Breast epithelium (tissue), 4 donors: ENCODE data around the gene HOXB1. TPM values are rescaled to one million over a fixed set of nuclear protein-coding genes. Genes with fewer than 3 reads are reported as not detected.

ENCODE experiments used
- DNase-seq, 2 donors: peaks; one replicate each; pipeline ENCODE4 v3.0.0-alpha.2; 2019; ENCODE audit warnings: low spot score in 2 of 2
- H3K27ac ChIP-seq, 2 donors: fragments of 200-600 bp; sonication (generic) in 1 of 2; one replicate each; pipeline ENCODE4 v1.5.1; 2016 to 2019; ENCODE audit warnings: mild to moderate bottlenecking in 1 of 2
- H3K27me3 ChIP-seq, 2 donors: fragments of 200-600 bp; sonication (generic) in 1 of 2; one replicate each; pipeline versions ENCODE4 v1.5.1 to v1.6.0; 2017 to 2019; ENCODE audit warnings: control low read depth in 1 of 2, mild to moderate bottlenecking in 1 of 2
- H3K36me3 ChIP-seq: fragments of 200-600 bp; one replicate; pipeline ENCODE4 v1.5.1; 2019
- H3K4me1 ChIP-seq, 2 donors: fragments of 200-600 bp; sonication (generic); one replicate each; pipeline ENCODE4 v1.5.1; 2016 to 2019; ENCODE audit warnings: control low read depth in 1 of 2
- H3K4me3 ChIP-seq, 3 donors: fragments of 200-600 bp; sonication (generic); 1 replicate in 2 of 3; 2 replicates in 1 of 3; pipeline ENCODE4 v1.5.1; 2016 to 2019; ENCODE audit warnings: mild to moderate bottlenecking in 3 of 3, moderate library complexity in 2 of 3
- H3K9me3 ChIP-seq, 2 donors: fragments of 200-600 bp; sonication (generic) in 1 of 2; one replicate each; pipeline ENCODE4 v1.5.1; 2016 to 2019; ENCODE audit warnings: control low read depth in 1 of 2
- POLR2A ChIP-seq: fragments of 450-650 bp; IDR thresholded peaks from one replicate; pipeline ENCODE4 v1.6.1; 2016; ENCODE audit warnings: antibody characterized with exemption, mild to moderate bottlenecking, moderate library complexity
- POLR2AphosphoS5 ChIP-seq, 3 donors: sonication (generic); formaldehyde crosslinking; IDR thresholded peaks; one replicate each; pipeline ENCODE4 v1.6.1; 2017; ENCODE audit warnings: antibody characterized with exemption in 3 of 3
- intact Hi-C: fragments of 100-400 bp; cut with DNase I; formaldehyde crosslinking; loops from one replicate; pipeline ENCODE4 v1.15.1; 2023; ENCODE audit warnings: low total_unique reads
- total RNA-seq, 3 donors: library from RNA; depleted of rRNA; stranded (reverse); fragments of >200 nt; gene quantifications; one replicate each; pipeline ENCODE4 v1.1.0, GENCODE V29; 2016
- TF ChIP-seq, protein P1 (sequence below), 3 donors: fragments of 450-650 bp; IDR thresholded peaks; one replicate each; pipeline ENCODE4 v1.5.1; 2016 to 2017; ENCODE audit warnings: antibody characterized with exemption in 3 of 3, mild to moderate bottlenecking in 3 of 3, moderate library complexity in 3 of 3

HOXB1 gene
- total RNA-seq, 3 donors from 2014 or later = not detected

DNA sequence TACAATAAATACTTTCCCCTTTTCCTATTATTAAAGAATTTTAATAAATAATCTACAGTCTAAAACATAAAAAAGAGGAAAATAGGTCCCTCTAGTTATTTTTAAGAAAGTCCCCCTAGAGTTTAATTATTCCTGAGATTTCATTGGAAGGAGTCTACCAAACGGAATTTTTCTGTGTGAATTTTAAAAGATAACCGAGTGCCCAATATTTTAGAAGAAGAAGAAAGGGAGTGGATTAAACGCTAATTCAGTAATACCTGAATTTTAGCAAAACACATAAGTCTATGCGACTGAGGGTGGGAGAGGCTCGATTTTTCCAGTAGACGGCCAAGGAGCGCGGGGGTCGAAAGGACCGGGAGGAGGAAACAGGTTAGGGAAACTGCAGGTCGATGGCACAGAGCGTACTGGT is 11.9 kb upstream of the HOXB1 start:
- Histone ChIP-seq H3K36me3 (no peaks in the 10 kb centered on the region), H3K4me3 (peak overlapping the region; percentile 57 to 95 (median 60)), H3K4me1 (peaks cover 0 to 3% of the 10 kb centered on the region in 2 donors), H3K9me3 (no peaks in the 10 kb centered on the region), H3K27ac (peak overlapping the region; percentile 93 to 97), H3K27me3 (peaks cover 0 to 14% of the 10 kb centered on the region in 2 donors)
- DNase-seq = no peak
- no peak for TF ChIP-seq POLR2AphosphoS5 (IDR thresholded peaks at IDR 0.05)
- TF ChIP-seq, protein P1, sequence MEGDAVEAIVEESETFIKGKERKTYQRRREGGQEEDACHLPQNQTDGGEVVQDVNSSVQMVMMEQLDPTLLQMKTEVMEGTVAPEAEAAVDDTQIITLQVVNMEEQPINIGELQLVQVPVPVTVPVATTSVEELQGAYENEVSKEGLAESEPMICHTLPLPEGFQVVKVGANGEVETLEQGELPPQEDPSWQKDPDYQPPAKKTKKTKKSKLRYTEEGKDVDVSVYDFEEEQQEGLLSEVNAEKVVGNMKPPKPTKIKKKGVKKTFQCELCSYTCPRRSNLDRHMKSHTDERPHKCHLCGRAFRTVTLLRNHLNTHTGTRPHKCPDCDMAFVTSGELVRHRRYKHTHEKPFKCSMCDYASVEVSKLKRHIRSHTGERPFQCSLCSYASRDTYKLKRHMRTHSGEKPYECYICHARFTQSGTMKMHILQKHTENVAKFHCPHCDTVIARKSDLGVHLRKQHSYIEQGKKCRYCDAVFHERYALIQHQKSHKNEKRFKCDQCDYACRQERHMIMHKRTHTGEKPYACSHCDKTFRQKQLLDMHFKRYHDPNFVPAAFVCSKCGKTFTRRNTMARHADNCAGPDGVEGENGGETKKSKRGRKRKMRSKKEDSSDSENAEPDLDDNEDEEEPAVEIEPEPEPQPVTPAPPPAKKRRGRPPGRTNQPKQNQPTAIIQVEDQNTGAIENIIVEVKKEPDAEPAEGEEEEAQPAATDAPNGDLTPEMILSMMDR (IDR thresholded peaks at IDR 0.05) = no peak
- no peak for TF ChIP-seq POLR2A
- intact Hi-C loops = loop anchor here (5.0 kb wide), 1 partner anchor 35 kb away; the partner anchor contains the start of gene HOXB4

DNA sequence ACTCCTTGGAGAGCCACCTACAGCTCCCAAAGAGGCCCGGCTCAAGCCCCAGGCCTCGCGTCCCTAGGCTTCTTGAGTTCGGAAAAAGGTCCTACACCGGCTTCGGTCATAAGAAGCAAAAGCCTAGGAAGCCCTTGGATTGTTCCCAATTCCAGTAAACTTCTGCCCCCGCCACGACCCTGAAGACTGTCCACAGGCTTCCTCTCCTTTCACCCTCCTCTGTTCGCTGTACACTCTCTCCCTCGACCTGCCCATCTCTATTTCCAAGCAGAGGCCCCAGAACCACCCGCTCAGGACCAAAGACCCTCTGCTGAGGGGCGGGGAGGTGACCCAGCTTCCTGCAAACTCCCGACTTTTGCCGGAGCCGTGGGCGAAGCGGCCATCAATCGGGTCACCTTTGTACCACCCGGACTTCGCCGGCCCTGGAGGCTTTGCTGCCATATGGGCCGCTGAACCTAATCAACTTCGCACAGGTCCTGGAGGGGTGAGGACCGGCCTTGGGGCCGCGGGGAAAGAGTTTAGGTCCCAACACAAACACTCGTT is 11.4 kb upstream of the HOXB1 start:
- H3K27ac ChIP-seq = peak overlapping the region; percentile 89 to 93
- H3K27me3 ChIP-seq = peaks cover 0 to 14% of the 10 kb centered on the region in 2 donors
- peaks cover 0 to 3% of the 10 kb centered on the region in 2 donors for H3K4me1 ChIP-seq
- intact Hi-C loops = loop anchor here (5.0 kb wide), 1 partner anchor 35 kb away; the partner anchor contains the start of gene HOXB4
- DNase-seq = no peak
- peak overlapping the region; percentile 57 to 95 (median 60) for H3K4me3 ChIP-seq
- no peak for TF ChIP-seq POLR2AphosphoS5 (IDR thresholded peaks at IDR 0.05)
- TF ChIP-seq POLR2A = no peak
- TF ChIP-seq, protein P1 (IDR thresholded peaks at IDR 0.05) = no peak
- H3K9me3 ChIP-seq = no peaks in the 10 kb centered on the region
- H3K36me3 ChIP-seq = no peaks in the 10 kb centered on the region

DNA sequence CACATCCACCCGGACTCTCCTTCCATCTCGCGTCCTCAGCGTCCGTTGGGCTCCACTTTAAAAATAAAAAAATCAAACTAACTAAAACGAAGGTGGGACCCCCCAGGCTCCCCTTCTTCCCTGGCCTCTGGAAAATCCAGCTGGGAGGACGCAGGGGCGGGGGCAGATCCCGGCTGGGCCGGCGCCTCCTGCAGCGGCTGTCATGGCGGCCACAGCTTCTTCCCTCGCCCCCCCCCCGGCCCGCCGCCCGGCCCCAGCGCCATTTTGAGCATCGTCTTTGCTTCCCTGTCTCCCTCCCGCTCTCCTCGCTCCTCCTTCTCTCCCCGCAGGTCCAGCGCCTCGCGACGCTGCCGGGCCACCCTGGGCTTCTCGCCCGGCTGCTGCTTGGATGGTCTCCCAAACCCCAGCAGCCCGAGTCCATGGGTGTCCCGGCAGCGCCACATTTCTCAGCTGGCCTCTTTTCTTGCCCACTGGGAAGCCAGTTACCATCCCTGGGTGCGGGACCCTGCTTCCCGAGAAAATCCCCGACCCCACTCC is 10.8 kb upstream of the HOXB1 start:
- intact Hi-C loops = loop anchor here (1.0 to 5.0 kb wide), 2 partner anchors 35 to 36 kb away; partner anchors contain the start of gene HOXB4
- peak in 1 of 2 donors; percentile 79 for DNase-seq
- Histone ChIP-seq H3K36me3 (no peaks in the 10 kb centered on the region), H3K4me1 (peaks cover 0 to 3% of the 10 kb centered on the region in 2 donors), H3K27ac (peak overlapping the region; percentile 89 to 93), H3K9me3 (no peaks in the 10 kb centered on the region), H3K27me3 (peaks cover 0 to 14% of the 10 kb centered on the region in 2 donors), H3K4me3 (peak overlapping the region; percentile 57 to 95 (median 60))
- peak; percentile 26 to 46 (median 30) for TF ChIP-seq POLR2AphosphoS5 (IDR thresholded peaks at IDR 0.05)
- TF ChIP-seq, protein P1 (IDR thresholded peaks at IDR 0.05) = no peak
- TF ChIP-seq POLR2A = no peak

DNA sequence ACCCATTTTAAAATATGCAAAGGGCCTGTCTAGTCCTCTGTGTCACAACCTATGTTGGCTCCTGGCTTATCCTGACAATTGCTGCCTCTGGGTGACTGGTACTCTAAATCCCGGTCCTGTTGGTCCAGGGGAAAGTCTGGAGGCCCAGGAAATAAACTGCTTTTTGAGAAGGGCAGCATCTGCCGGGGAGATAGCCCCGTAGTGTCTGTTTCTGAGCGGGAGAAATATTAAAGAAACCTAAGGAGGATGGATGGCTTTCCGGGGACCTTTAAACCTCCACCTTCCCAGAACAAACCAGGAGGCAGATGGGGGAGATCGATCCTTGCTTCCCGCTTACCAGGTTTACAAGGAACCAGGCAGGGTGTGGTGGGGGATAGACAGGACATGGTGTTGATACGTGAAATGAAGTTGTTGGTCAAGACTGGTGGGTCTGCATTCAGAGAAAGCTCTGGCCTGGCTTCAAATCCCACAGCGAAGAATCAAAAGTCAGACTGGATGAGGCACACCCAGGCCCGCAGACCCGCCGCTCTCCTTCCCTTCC is 10.3 kb upstream of the HOXB1 start:
- TF ChIP-seq, protein P1 (IDR thresholded peaks at IDR 0.05) = no peak
- TF ChIP-seq POLR2A (no peak), POLR2AphosphoS5 (IDR thresholded peaks at IDR 0.05) (peak in 1 of 3 donors; percentile 7)
- Histone ChIP-seq H3K4me1 (peaks cover 0 to 3% of the 10 kb centered on the region in 2 donors), H3K36me3 (no peaks in the 10 kb centered on the region), H3K4me3 (peak overlapping the region; percentile 57 to 95 (median 60)), H3K27me3 (peaks cover 0 to 14% of the 10 kb centered on the region in 2 donors), H3K9me3 (no peaks in the 10 kb centered on the region), H3K27ac (peak overlapping the region; percentile 89 to 93)
- no peak for DNase-seq
- intact Hi-C loops = loop anchor here (1.0 to 5.0 kb wide), 2 partner anchors 35 to 36 kb away; partner anchors contain the start of gene HOXB4

DNA sequence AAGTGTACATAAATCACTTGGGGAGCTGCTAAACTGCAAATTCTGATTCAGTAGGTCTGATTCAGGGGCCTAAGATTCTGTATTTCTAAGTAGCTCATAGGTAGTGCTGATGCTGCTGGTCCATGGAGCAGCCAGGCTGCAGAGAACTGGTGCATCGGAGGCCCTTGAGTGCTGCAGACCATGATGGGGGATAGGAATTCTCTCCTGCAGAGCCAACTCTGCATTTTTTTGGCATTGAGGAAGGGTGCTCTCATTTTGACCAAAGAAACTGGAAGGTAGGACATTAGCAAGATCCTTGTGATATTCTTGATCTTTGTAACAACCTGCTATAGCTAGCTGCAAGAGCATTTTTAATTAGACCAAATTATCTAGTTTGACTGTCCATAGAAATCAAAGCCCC is 9.4 kb upstream of the HOXB1 start:
- intact Hi-C loops = loop anchor here (5.0 kb wide), 1 partner anchor 37 kb away; the partner anchor contains the start of gene HOXB4

More for the DNA sequence above, 9.4 kb upstream of the HOXB1 start:
- H3K4me1 ChIP-seq = peaks cover 0 to 3% of the 10 kb centered on the region in 2 donors
- DNase-seq = no peak
- peaks cover 0 to 14% of the 10 kb centered on the region in 2 donors for H3K27me3 ChIP-seq
- H3K27ac ChIP-seq = peak overlapping the region in 1 of 2 donors; percentile 19
- no peaks in the 10 kb centered on the region for H3K36me3 ChIP-seq
- no peaks in the 10 kb centered on the region for H3K9me3 ChIP-seq
- no peak overlapping the region for H3K4me3 ChIP-seq
- TF ChIP-seq POLR2A = no peak
